Psoas muscle (tissue), 8 donors: ENCODE data around the gene RUNX2. TPM values are rescaled to one million over a fixed set of nuclear protein-coding genes. Genes with fewer than 3 reads are reported as not detected.
A peak's percentile ranks its signal among the peaks of the same experiment; 100 is the strongest.
"Not testable (repeated sequence)": the region's sequence is repeated elsewhere in the genome, so short reads cannot be mapped to it uniquely, and the experiment has no call there.

ENCODE experiments used
- ATAC-seq, 4 donors: fragments of 200-7000 bp; cut with Tn5 transposase; one replicate each; pipeline ENCODE4 v1.9.1; 2020; ENCODE audit warnings: moderate library complexity in 3 of 4, mild to moderate bottlenecking in 2 of 4
- DNase-seq, 2 donors: peaks; one replicate each; pipeline ENCODE4 v3.0.0-alpha.2; 2020
- H3K27ac ChIP-seq: fragments of 200-600 bp; one replicate; pipeline ENCODE4 v1.8.0; 2022
- H3K27me3 ChIP-seq, 3 donors: fragments of 200-600 bp in 1 of 3; one replicate each; pipeline versions ENCODE4 v1.6.1 to v1.8.0; 2013 to 2022; ENCODE audit warnings: low read length in 2 of 3, mild to moderate bottlenecking in 2 of 3, moderate library complexity in 1 of 3; ENCODE audit not compliant: insufficient read depth in 3 of 3
- H3K36me3 ChIP-seq, 2 donors: fragments of 200-600 bp in 1 of 2; one replicate each; pipeline versions ENCODE4 v1.6.1 to v1.8.0; 2013 to 2022; ENCODE audit warnings: low read depth in 1 of 2, mild to moderate bottlenecking in 1 of 2, moderate library complexity in 1 of 2; ENCODE audit not compliant: insufficient read depth in 1 of 2
- H3K4me1 ChIP-seq: fragments of 200-600 bp; one replicate; pipeline ENCODE4 v1.8.0; 2022
- H3K4me3 ChIP-seq: fragments of 200-600 bp; one replicate; pipeline ENCODE4 v1.8.0; 2022; ENCODE audit warnings: mild to moderate bottlenecking
- H3K9me3 ChIP-seq: fragments of 200-600 bp; one replicate; pipeline ENCODE4 v1.8.0; 2022
- CTCF ChIP-seq: fragments of 200-600 bp; IDR thresholded peaks from one replicate; pipeline ENCODE4 v1.8.0; 2022; ENCODE audit warnings: antibody characterized with exemption
- WGBS, 3 donors: extraction: QIAGEN DNeasy Blood & Tissue Kit; methylation state at CpG; one replicate each; pipeline versions ENCODE4 v1.1.6 to v1.1.7; 2013; 5-methylcytosine and 5-hydroxymethylcytosine counted together
- intact Hi-C, 2 donors: fragments of 100-400 bp; cut with DNase I; formaldehyde crosslinking; loops; one replicate each; pipeline versions ENCODE4 v1.11.0 to v1.14.2; 2022
- polyA plus RNA-seq, 3 donors: library from polyadenylated mRNA; stranded (reverse); fragments of 200-250 nt; gene quantifications; one replicate each; pipeline ENCODE4 v1.2.3, GENCODE V29; 2013
- total RNA-seq, 4 donors: library from RNA; stranded (reverse); fragmentation: NEBNext Ultra II Directional in 2 of 4; extraction: Animal tissue kit (Norgen Biotek cat#: 25700) in 2 of 4; gene quantifications; one replicate each; pipeline versions ENCODE4 v1.2.1 to v1.2.4, GENCODE V29; 2021 to 2023
- donor health status: healthy with polysubstance abuse.
- donor health status: DM: no; HTN: no; CAD: no; lungs with moderate emphysema.
- donor health status: Bipolar disorder and iron deficiency.
- donor health status: healthy.
- donor health status: DM: yes; HTN: yes; CAD: no.
- donor health status: DM: no; HTN: no; CAD: no.
- donor health status: DM: no; HTN: no; CAD: no.
- donor health status: DM: yes; HTN: yes; CAD: no.

RUNX2 gene
- total and polyA plus RNA-seq, 7 donors = 0.07 to 0.69 (median 0.21) TPM

- H3K9me3 ChIP-seq = no peaks in the 10 kb centered on the region
- peaks cover 12% of the 10 kb centered on the region for H3K4me1 ChIP-seq
- H3K4me3 ChIP-seq = peak overlapping the region; percentile 46
- TF ChIP-seq CTCF = no peak
- intact Hi-C loops = no loop called here
- ATAC-seq = peak in 2 of 4 donors; percentile 53 to 93
- H3K36me3 ChIP-seq = no peaks in the 10 kb centered on the region
- no peak for DNase-seq
- 15 to 34% (median 23%) methylated on average over 14 of the region's 14 CpGs for WGBS, 3 donors
- no peaks in the 10 kb centered on the region for H3K27me3 ChIP-seq
- H3K27ac ChIP-seq = no peak overlapping the region
These were observed 228.0 kb downstream of the RUNX2 start for GRCh38 chr6:45555981-45556771.

- H3K4me3 ChIP-seq = peak overlapping the region; percentile 46
- no peaks in the 10 kb centered on the region for H3K9me3 ChIP-seq
- no peak for DNase-seq
- H3K27ac ChIP-seq = no peak overlapping the region
- TF ChIP-seq CTCF = no peak
- peak in 1 of 4 donors; percentile 62 for ATAC-seq
- no peaks in the 10 kb centered on the region for H3K36me3 ChIP-seq
- H3K27me3 ChIP-seq = no peaks in the 10 kb centered on the region
- intact Hi-C loops = no loop called here
- peaks cover 12% of the 10 kb centered on the region for H3K4me1 ChIP-seq
- WGBS, 3 donors = 77 to 89% (median 79%) methylated on average over 5 of the region's 5 CpGs
These were observed 228.7 kb downstream of the RUNX2 start for GRCh38 chr6:45556828-45557227.

DNA sequence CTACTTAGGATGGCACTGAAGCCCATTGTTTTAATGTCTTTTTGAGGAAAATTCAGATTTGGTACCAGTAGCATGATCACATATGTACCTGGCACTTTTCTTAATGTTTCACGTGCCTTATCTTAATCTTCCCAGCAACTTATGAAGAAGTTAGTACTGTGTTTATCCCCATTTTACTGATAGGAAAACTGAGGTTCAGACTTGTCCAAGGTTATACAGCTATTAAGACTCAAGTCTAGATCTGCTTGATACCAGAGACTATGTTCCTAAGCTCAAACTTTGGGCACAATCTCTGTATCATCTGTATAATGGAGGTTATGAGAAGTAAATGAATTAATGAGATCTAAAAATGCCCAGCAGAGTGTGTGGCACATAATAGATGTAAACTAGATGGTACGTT is 229.3 kb downstream of the RUNX2 start:
- Histone ChIP-seq H3K9me3 (no peaks in the 10 kb centered on the region), H3K4me1 (peaks cover 12% of the 10 kb centered on the region), H3K27me3 (no peaks in the 10 kb centered on the region), H3K4me3 (no peak overlapping the region), H3K27ac (no peak overlapping the region), H3K36me3 (no peaks in the 10 kb centered on the region)
- WGBS, 3 donors = 91 to 95% (median 92%) methylated on average over 2 of the region's 2 CpGs
- no peak for ATAC-seq
- DNase-seq = no peak
- TF ChIP-seq CTCF = no peak
- intact Hi-C loops = no loop called here

GRCh38 chr6:45558858-45559257 is 230.7 kb downstream of the RUNX2 start:
- Histone ChIP-seq H3K4me3 (no peak overlapping the region), H3K9me3 (no peaks in the 10 kb centered on the region), H3K36me3 (no peaks in the 10 kb centered on the region), H3K27ac (no peak overlapping the region), H3K27me3 (no peaks in the 10 kb centered on the region), H3K4me1 (peaks cover 23% of the 10 kb centered on the region)
- no peak for DNase-seq
- TF ChIP-seq CTCF = no peak
- intact Hi-C loops = no loop called here
- no peak for ATAC-seq

GRCh38 chr6:45560321-45560820 is 232.2 kb downstream of the RUNX2 start:
- H3K27ac ChIP-seq, ATAC-seq, H3K4me3 ChIP-seq, H3K27me3 ChIP-seq, H3K9me3 ChIP-seq, intact Hi-C loops, DNase-seq, H3K36me3 ChIP-seq: not testable (repeated sequence)
- peaks cover 29% of the 10 kb centered on the region for H3K4me1 ChIP-seq
- 79 to 87% (median 81%) methylated on average over 3 of the region's 3 CpGs for WGBS, 3 donors
